Measurements from ENCODE around the gene HAL. TPM values are rescaled to one million over a fixed set of nuclear protein-coding genes. Genes with fewer than 3 reads are reported as not detected.

HAL gene
- total RNA-seq, 4 donors from 2014 or later, result 1.2 to 8.7 (median 1.7) TPM

DNA sequence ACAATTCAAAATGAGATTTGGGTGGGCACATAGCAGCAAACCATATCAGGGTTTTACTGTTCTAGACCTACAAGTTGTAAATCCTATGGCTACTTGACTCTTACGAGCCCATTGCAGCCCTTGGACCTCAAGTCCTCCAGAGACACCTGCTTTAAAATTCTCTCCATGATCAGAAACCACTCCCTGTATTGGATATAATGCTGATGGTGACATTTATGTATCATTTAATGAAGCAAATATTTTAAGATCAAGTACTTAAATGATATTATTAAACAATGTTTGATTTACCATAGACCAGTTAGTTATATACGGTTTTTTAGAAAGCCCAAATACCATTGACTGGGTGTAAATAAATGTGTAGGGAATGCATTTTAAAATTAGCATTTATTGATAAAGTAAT lies 28.8 kb downstream of the HAL start:
- ATAC-seq (ENCODE audit: low FRiP score), result no peak
- no peak for DNase-seq (ENCODE audit: low spot score)
- TF ChIP-seq, protein P1, sequence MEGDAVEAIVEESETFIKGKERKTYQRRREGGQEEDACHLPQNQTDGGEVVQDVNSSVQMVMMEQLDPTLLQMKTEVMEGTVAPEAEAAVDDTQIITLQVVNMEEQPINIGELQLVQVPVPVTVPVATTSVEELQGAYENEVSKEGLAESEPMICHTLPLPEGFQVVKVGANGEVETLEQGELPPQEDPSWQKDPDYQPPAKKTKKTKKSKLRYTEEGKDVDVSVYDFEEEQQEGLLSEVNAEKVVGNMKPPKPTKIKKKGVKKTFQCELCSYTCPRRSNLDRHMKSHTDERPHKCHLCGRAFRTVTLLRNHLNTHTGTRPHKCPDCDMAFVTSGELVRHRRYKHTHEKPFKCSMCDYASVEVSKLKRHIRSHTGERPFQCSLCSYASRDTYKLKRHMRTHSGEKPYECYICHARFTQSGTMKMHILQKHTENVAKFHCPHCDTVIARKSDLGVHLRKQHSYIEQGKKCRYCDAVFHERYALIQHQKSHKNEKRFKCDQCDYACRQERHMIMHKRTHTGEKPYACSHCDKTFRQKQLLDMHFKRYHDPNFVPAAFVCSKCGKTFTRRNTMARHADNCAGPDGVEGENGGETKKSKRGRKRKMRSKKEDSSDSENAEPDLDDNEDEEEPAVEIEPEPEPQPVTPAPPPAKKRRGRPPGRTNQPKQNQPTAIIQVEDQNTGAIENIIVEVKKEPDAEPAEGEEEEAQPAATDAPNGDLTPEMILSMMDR (IDR thresholded peaks at IDR 0.05), result no peak

DNA sequence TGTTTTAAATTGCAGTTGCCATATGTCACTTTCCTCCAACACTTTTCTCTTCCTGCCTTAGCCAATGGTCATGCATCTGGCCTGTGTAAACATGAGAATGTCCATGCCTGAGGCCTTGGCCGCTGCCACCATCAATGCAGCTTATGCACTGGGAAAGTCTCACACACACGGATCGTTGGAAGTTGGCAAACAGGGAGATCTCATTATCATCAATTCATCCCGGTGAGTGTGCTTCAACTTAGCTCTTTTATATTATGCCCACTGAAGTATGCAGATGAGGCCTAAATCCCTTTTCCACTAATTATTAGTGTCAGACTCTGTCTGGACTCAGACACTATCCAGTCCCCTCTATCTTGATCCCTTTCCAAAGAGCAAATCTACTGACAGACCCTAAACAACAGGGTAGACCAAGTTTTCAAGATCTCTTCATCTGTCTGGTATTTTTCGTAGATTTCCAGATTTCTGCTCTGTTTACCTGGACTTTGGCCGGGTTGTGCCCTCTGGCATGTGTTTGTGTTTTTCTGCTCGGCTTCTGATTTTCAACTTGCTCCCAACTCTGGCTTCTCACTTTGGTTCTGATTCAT lies 29.8 kb downstream of the HAL start:
- ATAC-seq (ENCODE audit: low FRiP score) (no peak), DNase-seq (ENCODE audit: low spot score) (no peak)
- TF ChIP-seq, protein P1 (IDR thresholded peaks at IDR 0.05), result no peak

DNA sequence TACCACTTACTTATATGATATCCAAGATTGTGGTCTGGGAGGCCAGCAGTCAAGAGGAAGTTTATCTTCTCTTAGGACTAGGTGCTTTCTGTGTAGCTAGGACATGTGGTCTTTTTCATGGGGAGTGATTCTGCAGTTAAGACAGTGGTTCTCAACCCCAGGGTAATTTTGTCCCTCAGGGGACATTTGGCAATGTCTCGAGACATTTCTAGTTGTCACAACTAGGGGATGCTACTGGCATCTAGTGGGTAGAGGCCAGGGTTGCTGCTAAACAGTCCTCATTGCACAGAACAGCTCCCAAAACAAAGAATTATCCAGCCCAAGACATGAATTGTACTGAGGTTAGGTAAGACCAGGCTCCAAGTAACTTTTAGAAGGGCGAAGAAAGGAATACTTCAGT lies 33.0 kb downstream of the HAL start:
- ATAC-seq (ENCODE audit: low FRiP score) (no peak), DNase-seq (ENCODE audit: low spot score) (no peak)
- TF ChIP-seq, protein P1 (IDR thresholded peaks at IDR 0.05), result no peak

DNA sequence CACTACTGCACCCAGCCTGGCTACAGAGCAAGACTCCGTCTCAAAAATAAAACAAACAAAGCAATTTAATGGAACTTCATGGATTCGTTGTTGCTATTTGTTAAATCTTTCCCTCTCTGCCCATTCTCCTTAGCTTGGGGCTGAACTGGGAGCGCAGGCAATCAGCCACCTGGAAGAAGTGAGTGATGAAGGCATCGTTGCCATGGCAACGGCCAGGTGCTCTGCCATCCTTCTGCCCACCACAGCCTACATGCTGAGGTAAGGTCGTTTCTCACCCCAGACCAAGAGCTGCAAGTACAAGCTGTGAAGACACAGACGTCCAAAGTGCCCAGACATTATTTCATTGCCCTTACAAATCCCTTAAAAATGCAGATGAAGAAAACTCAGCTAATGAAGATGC lies 33.9 kb downstream of the HAL start:
- DNase-seq (ENCODE audit: low spot score) (no peak), ATAC-seq (ENCODE audit: low FRiP score) (no peak)
- TF ChIP-seq, protein P1 (IDR thresholded peaks at IDR 0.05), result no peak

DNA sequence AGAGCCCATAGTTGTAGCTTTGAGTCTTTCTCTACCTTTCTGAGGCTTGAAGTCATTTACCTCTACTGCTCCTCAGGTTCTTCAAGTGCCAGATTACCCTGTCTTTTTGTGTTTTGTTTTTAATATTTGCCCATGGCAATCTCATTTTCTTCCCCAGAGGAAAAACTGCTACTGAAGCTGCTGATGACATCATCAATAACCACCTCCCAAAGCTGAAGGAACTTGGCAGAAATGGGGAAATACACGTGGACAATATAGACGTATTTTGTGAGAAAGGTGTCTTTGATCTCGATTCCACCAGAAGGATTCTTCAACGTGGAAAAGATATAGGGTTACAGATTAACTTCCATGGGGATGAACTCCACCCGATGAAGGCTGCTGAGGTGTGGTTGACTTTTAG lies 35.9 kb downstream of the HAL start:
- no peak for DNase-seq (ENCODE audit: low spot score)
- ATAC-seq (ENCODE audit: low FRiP score), result no peak
- TF ChIP-seq, protein P1 (IDR thresholded peaks at IDR 0.05), result no peak

DNA sequence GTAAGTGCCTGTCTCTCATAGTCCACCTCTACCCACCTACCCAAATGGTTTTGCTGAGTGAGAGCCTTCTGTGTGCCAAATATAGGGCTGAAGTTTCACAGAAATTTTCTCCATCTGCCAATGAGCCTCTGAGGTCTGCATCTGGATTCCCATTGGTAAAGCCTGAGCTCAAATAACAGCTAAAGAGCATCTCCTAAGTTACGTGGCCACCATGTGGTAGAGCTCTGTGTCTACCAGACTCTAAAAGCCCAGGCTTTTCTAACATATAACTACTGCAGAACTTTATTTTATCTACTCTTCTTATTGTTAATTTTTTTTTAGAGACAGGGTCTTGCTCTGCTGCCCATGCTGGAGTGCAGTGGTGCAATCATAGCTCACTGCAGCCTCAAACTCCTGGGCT lies 37.0 kb downstream of the HAL start:
- no peak for DNase-seq (ENCODE audit: low spot score)
- TF ChIP-seq, protein P1 (IDR thresholded peaks at IDR 0.05), result no peak
- no peak for ATAC-seq (ENCODE audit: low FRiP score)

DNA sequence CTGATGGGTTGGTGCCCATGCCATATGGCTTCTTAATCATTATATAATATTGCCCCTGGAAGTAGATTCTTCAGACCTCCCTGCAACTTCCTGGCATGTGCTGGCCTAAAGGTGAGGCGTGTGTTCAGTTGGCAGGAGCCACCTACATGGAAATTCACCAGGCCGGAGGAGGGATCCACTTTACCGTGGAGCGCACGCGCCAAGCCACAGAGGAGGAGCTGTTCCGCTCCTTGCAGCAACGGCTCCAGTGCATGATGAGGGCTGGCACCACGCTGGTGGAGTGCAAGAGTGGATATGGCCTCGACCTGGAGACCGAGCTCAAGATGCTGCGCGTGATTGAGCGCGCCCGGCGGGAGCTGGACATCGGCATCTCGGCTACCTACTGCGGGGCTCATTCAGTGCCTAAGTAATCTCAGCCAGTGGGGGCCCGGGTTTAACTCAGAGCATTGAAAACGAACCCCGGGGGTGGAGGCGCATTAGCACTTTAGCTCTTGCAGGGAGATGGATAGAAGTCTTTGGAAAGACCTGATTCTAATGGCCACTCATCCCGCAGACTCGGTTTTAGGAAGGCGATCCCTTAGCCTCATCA lies 39.5 kb downstream of the HAL start:
- DNase-seq (ENCODE audit: low spot score), result no peak
- TF ChIP-seq, protein P1 (IDR thresholded peaks at IDR 0.05), result no peak
- ATAC-seq (ENCODE audit: low FRiP score), result no peak

All from omental fat pad (tissue), 4 donors.